PC-9 (cell line): ENCODE data around the gene TLE5. TPM values are rescaled to one million over a fixed set of nuclear protein-coding genes. Genes with fewer than 3 reads are reported as not detected.
A peak's percentile ranks its signal among the peaks of the same experiment; 100 is the strongest.

Experiments used
- BruUV-seq: library from RNA; stranded (reverse); fragments of 400-500 nt; replicated peaks from 2 replicates; lab custom pipeline; 2021; lab: Mats Ljungman, UMichigan
- CTCF ChIA-PET: fragments of 300-600 bp; sonication (Branson Sonifier 250); formaldehyde crosslinking; loops from one replicate; lab custom pipeline; 2022; ENCODE audit warnings: antibody characterized with exemption; lab: Charles Lee
- POLR2A ChIA-PET: fragments of 300-600 bp; sonication (Branson Sonifier 250); formaldehyde crosslinking; loops from one replicate; lab custom pipeline; 2022; ENCODE audit warnings: antibody characterized with exemption; ENCODE audit not compliant: unreplicated experiment; lab: Charles Lee
- DNase-seq, 2 experiments: peaks; one replicate each; pipeline versions ENCODE4 v3.0.0 to v3.0.0-alpha.2; 2015 to 2022; ENCODE audit warnings: mixed read lengths in 1 of 2
- H2AFZ ChIP-seq: fragments of 200-600 bp; sonication (generic); 2 replicates; pipeline ENCODE4 v1.8.1; 2017; ENCODE audit warnings: antibody characterized with exemption
- H3F3A ChIP-seq: fragments of 200-600 bp; sonication (generic); 2 replicates; pipeline ENCODE4 v1.8.1; 2017; ENCODE audit warnings: antibody characterized with exemption, mild to moderate bottlenecking, low read depth; ENCODE audit not compliant: insufficient read depth
- H3K27ac ChIP-seq: fragments of 200-600 bp; sonication (generic); 2 replicates; pipeline ENCODE4 v1.6.1; 2016; ENCODE audit warnings: mixed run types
- H3K27me3 ChIP-seq: fragments of 200-600 bp; sonication (generic); 2 replicates; pipeline ENCODE4 v1.6.1; 2016; ENCODE audit warnings: low read depth, mixed run types; ENCODE audit not compliant: insufficient read depth
- H3K36me3 ChIP-seq: fragments of 200-600 bp; sonication (generic); 2 replicates; pipeline ENCODE4 v1.6.1; 2016; ENCODE audit warnings: low read depth, mixed run types
- H3K4me1 ChIP-seq: fragments of 200-600 bp; sonication (generic); replicated peaks from 2 replicates; pipeline ENCODE4 v1.6.1; 2016; ENCODE audit warnings: mixed run types; ENCODE audit not compliant: insufficient read depth
- H3K4me2 ChIP-seq: fragments of 200-600 bp; sonication (generic); 2 replicates; pipeline ENCODE4 v1.6.1; 2017; ENCODE audit warnings: mixed run types
- H3K4me3 ChIP-seq: fragments of 200-600 bp; sonication (generic); 2 replicates; pipeline ENCODE4 v1.6.1; 2016; ENCODE audit warnings: mixed run types
- H3K79me2 ChIP-seq: fragments of 200-600 bp; sonication (generic); 2 replicates; pipeline ENCODE4 v1.6.1; 2017; ENCODE audit warnings: low read depth, mixed run types
- H3K9me2 ChIP-seq: fragments of 200-600 bp; sonication (generic); 2 replicates; pipeline ENCODE4 v1.8.1; 2017; ENCODE audit warnings: mild to moderate bottlenecking; ENCODE audit not compliant: insufficient read depth
- H3K9me3 ChIP-seq: fragments of 200-600 bp; sonication (generic); 2 replicates; pipeline ENCODE4 v1.8.1; 2016; ENCODE audit warnings: low read depth; ENCODE audit not compliant: insufficient read depth
- H4K20me1 ChIP-seq: fragments of 200-600 bp; sonication (generic); 2 replicates; pipeline ENCODE4 v1.8.1; 2017; ENCODE audit not compliant: insufficient read depth
- CTCF ChIP-seq: fragments of 200-600 bp; sonication (generic); conservative IDR thresholded peaks from 2 replicates; pipeline ENCODE4 v1.6.1; 2017; ENCODE audit warnings: mixed run types, antibody characterized with exemption, mild to moderate bottlenecking, moderate library complexity
- EZH2 ChIP-seq: fragments of 200-600 bp; sonication (generic); IDR thresholded peaks from 2 replicates; pipeline ENCODE4 v1.8.0; 2017; ENCODE audit warnings: antibody characterized with exemption, low read depth
- intact Hi-C: fragments of 100-400 bp; cut with micrococcal nuclease; formaldehyde crosslinking; loops from one replicate; pipeline ENCODE4 v1.10.0; 2022; ENCODE audit not compliant: unreplicated experiment
- total RNA-seq: library from RNA; stranded (reverse); gene quantifications from 2 replicates; pipeline ENCODE4 v1.2.3, GENCODE V29; 2021

TLE5 gene
- total RNA-seq, 1 experiment from 2014 or later: 217 TPM

- no peak for TF ChIP-seq EZH2
- TF ChIP-seq CTCF: no peak
- Histone ChIP-seq H3K36me3 (no peaks in the 10 kb centered on the region), H3K4me2 (peak overlapping the region; percentile 65), H3K9me2 (no peaks in the 10 kb centered on the region), H3K9me3 (no peaks in the 10 kb centered on the region), H3K27me3 (no peaks in the 10 kb centered on the region), H3K27ac (peak overlapping the region; percentile 73), H2AFZ (no peak overlapping the region), H3F3A (peaks cover 30% of the 10 kb centered on the region; the same call in 1 of the 2 replicates), H3K4me3 (peak overlapping the region; percentile 38), H4K20me1 (no peaks in the 10 kb centered on the region; the same call in 1 of the 2 replicates), H3K79me2 (no peaks in the 10 kb centered on the region), H3K4me1 (peaks cover 18% of the 10 kb centered on the region)
- CTCF ChIA-PET: no interaction called here
- no TSS peak for BruUV-seq
- intact Hi-C loops: no loop called here
- POLR2A ChIA-PET: no interaction called here
- DNase-seq: peak; percentile 65 to 83
Measured at GRCh38 chr19:3055741-3056416, 6.4 kb downstream of the TLE5 start.

- Histone ChIP-seq H3K9me2 (no peaks in the 10 kb centered on the region), H3K4me3 (peak overlapping the region; percentile 38), H3K4me2 (peak overlapping the region; percentile 65), H4K20me1 (no peaks in the 10 kb centered on the region; the same call in 1 of the 2 replicates), H3K27ac (peak overlapping the region; percentile 73), H3K36me3 (no peaks in the 10 kb centered on the region), H3K79me2 (no peaks in the 10 kb centered on the region), H2AFZ (no peak overlapping the region), H3K27me3 (no peaks in the 10 kb centered on the region), H3F3A (peaks cover 25% of the 10 kb centered on the region; the same call in 1 of the 2 replicates), H3K9me3 (no peaks in the 10 kb centered on the region), H3K4me1 (peaks cover 18% of the 10 kb centered on the region)
- no TSS peak for BruUV-seq
- no peak for TF ChIP-seq CTCF
- TF ChIP-seq EZH2: no peak
- intact Hi-C loops: no loop called here
- DNase-seq: peak; percentile 75 to 81
- ChIA-PET POLR2A (no interaction called here), CTCF (no interaction called here)
Measured at GRCh38 chr19:3054972-3055740, 7.1 kb downstream of the TLE5 start.

GRCh38 chr19:3054265-3054971, 7.9 kb downstream of the TLE5 start:
- CTCF ChIA-PET: no interaction called here
- H3K9me3 ChIP-seq: no peaks in the 10 kb centered on the region
- BruUV-seq: no TSS peak
- no peaks in the 10 kb centered on the region for H3K27me3 ChIP-seq
- no peaks in the 10 kb centered on the region; the same call in 1 of the 2 replicates for H4K20me1 ChIP-seq
- H3K4me2 ChIP-seq: peak overlapping the region; percentile 65
- intact Hi-C loops: no loop called here
- no peaks in the 10 kb centered on the region for H3K79me2 ChIP-seq
- H3K9me2 ChIP-seq: no peaks in the 10 kb centered on the region
- POLR2A ChIA-PET: no interaction called here
- H3F3A ChIP-seq: peaks cover 25% of the 10 kb centered on the region; the same call in 1 of the 2 replicates
- peaks cover 18% of the 10 kb centered on the region for H3K4me1 ChIP-seq
- peak overlapping the region; percentile 73 for H3K27ac ChIP-seq
- H2AFZ ChIP-seq: no peak overlapping the region
- no peak for DNase-seq
- no peaks in the 10 kb centered on the region for H3K36me3 ChIP-seq
- TF ChIP-seq EZH2: no peak
- no peak for TF ChIP-seq CTCF
- no peak overlapping the region for H3K4me3 ChIP-seq
